Stimulated activated CD8-positive, alpha-beta memory T cell treated with anti-CD3 and anti-CD28 coated beads, Interleukin-4, amount 100 ng/mL, for 24 hours (primary cell): ENCODE measurements around the gene ABLIM3.

Source experiments
- DNase-seq: peaks from one replicate; pipeline ENCODE4 v3.0.0-alpha.2; 2020; ENCODE audit warnings: low read depth

The ABLIM3 gene

DNA sequence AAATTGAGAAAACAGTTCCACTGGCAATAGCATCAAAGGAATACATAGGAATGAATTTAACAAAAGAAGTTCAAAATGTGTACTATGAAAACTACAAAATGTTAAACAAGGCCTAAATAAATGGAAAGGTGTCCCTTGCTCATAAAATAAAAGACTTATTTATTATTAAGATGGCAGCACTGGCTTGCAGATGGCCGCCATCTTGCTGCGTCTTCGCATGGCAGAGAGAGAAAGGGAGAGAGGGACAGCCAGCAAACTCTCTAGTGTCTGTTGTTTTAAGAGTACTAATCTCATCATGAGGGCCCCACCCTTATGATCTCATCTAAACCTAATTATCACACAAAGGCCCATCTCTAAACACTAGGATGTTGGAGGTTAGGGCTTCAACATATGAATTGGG lies 47.1 kb downstream of the ABLIM3 start:
- DNase-seq, result no peak

DNA sequence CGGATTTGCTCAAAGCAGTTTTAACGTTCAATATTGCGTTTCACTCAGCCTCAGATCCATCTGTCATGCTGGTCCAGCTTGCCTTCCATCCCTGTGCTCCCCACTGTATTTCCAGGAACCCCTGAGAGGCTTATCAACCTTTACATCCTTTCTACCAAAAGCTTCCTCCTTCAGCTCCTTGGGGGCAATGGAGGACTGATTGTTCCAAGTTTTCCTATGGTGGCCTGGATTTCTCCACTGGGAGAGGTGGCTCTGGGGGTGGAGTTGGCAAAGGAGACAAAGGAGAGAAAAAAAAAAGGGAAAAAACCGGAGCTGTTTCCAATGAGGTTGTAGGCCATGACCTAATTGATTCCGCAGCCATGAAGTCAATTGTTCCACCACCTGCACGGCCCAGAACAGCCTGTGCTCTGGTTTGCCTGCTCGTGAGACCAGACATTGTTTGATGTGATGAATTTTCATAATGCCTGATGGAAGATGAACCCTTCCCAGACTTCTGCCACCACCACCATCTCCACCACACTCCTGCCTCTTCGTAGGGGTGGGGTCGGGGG lies 54.1 kb downstream of the ABLIM3 start:
- DNase-seq, result no peak

DNA sequence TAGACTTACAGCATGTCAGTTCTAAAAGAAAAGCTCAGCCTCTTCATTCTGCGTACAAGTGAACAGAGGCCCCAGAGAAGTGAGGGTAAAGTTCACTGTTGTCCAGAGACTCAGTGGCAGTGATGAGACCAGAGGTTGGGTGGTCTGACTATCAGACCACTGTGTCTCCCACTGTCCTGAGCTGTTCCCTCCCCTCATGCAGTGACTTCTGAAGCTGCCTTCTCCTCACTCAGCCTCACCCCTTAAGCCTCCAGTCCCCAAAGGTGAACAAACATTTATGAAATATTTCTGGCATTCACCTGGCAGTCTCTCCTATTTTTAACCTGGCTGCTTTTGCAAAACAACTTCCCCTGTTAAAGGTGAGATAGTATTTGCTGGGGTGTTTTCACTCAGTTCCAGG lies 54.7 kb downstream of the ABLIM3 start:
- DNase-seq, result no peak

DNA sequence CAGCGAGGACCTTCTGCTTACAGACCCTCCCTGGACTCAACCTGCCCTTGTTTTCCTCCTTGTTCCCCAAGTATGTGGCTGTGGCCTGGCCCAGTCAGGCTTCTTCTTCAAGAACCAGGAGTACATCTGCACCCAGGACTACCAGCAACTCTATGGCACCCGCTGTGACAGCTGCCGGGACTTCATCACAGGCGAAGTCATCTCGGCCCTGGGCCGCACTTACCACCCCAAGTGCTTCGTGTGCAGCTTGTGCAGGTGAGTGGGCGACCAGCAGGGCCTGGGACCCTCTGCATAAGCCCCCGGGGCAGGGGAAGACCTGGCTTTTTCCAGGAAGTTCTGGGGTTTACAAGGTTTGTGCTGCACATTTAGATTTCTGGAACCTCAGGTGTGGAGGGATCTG lies 56.9 kb downstream of the ABLIM3 start:
- DNase-seq, result no peak

DNA sequence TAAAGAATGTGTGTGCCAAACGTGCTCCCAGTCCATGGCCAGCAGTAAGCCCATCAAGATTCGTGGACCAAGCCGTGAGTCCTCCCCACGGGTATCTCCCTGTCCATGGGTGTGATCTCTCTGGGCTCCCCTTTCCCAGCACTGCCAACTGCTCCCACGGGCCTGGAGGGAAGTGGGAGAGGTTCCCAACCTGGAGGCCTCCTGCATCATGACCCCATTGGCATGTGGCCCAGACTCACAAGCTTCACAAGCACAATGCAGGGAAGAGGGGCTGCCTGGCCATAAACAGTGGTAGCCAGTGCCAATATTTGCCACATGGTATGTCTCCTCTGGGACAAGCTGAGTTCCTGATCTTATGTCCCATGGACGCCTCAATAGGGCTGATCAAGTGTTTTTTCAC lies 59.1 kb downstream of the ABLIM3 start:
- no peak for DNase-seq

DNA sequence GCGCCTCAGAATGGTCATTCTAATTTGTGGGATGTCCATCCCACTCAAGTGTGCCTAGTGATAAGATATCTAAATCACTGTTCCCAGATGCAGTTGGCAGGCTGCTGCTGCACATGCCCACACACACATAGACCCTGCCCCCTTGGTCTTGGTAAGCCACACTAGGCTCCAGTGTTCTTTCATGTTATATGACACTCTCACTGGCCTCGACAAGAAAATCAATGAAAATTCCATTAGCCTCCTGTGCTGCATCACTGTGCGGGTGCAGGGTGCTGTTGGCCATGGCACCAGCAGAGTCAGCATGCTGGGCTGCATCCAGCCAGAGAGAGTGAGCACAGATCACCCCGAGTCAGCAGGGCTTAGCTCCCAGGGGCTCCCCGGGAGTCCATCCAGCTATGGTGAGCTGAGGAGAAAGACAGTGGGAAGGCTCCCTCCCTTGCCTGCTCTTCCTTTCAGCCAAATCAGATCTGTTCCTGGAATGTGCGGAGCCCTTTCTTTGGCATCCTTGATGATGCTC lies 59.9 kb downstream of the ABLIM3 start:
- no peak for DNase-seq

DNA sequence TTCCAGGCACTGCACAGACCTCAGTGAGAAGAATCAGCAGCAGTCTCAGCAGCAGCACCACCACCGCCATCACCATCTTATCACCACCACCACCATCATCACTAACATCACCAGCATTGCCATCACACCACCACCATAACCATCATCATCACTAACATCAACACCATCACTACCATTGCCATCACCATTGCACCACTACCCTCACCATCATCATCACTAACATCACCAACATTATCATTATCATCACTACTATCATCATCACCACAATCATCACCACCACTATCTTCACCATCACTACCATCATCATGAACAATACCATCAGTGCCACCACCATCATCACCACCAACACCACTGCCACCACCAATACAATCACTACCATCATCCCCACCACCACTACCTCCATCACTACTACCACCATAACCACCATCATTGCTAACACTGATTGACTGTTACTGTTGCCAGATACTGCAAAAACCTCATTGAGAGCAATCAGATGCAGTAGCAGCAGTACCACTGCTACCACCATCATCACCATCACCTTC lies 61.7 kb downstream of the ABLIM3 start:
- no peak for DNase-seq

DNA sequence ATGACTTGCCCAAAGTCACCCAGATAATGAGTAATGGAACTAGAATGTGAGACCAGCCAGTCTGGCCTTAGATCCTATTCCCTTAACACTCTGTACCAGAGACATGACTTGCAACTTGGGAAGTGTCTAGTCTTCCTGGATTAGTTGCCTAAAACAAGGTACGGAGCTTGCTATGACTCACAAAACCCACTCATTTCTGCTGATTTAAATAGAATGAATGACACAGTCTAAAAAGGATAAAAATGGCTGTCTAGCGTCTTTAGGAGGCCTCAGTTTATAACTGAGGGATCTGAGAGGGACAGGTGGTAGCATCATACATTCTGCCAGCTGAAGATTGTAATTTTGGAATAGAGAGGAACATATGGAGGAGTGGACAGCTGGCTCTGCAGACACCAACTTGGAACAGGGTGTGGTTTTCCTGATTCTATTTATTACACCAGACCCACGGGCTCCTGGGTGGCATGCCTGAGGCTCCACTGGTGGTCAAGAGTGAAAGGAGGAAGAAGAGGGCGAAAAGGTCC lies 62.7 kb downstream of the ABLIM3 start:
- no peak for DNase-seq

DNA sequence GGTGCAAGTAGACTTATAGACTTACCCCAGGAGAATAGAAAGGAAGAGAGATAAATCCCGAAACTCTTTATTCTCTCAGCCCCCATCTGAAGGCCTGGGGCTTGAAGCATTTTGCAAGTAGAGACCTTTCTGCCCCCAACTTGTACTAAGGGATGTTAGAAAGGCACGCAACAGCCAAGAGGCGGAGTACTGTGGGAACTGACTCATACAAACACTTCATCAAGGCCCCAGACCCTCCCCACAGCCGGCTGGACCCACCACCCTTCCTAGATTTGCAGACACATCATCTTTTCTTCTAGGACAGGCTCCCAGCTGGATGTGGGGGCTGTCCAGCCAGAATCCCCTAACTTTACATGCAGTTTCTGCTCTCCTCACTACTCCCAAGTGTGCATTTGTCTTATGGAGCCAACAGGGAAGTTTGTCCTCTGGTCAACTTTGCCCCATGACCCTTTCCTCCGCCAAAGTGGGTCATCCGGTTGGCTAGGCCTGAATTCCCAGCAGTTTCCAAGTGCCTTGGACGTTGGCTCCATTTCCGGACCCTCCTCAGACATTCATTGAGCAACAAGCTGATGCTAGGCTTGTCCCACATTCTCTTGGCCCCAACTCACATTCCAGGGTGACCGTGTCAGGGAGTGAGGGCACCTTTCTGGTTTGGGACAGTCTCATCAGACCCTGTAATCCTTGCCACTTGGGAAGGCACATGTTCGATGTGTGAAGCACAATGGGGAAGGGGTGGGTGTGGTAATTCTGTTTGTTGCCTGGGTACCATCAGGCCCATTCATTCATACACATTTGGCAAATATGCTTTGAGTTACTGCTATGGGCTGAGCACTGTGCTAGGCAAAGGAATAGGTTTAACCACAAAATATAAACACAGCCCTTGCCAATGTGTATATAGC lies 64.6 kb downstream of the ABLIM3 start:
- no peak for DNase-seq

DNA sequence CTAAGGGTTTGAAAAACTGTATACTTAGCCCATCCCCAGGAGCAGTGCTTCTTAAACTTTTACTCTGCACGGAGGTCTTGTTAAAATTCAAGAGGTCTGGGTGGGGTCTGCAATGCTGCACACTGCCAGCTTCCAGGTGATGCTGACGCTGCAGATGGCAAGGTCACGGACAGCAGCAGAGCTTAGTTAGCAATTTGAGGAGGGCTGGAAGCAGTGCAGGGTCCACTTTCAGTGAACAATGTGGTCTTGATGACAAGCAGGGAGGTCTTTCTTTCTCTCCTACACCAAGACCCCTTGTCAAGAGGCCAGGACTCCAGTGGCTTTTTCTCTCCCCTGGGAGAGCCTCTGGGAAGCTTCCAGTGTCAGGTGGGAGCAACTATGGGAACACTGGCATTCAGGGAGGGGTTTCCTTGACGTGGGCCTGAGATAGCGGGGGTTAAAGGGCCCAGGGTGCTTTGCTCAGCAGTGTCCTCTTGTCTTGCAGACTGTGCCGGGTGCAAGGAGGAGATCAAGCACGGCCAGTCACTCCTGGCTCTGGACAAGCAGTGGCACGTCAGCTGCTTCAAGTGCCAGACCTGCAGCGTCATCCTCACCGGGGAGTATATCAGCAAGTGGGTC lies 65.3 kb downstream of the ABLIM3 start:
- DNase-seq, result no peak

DNA sequence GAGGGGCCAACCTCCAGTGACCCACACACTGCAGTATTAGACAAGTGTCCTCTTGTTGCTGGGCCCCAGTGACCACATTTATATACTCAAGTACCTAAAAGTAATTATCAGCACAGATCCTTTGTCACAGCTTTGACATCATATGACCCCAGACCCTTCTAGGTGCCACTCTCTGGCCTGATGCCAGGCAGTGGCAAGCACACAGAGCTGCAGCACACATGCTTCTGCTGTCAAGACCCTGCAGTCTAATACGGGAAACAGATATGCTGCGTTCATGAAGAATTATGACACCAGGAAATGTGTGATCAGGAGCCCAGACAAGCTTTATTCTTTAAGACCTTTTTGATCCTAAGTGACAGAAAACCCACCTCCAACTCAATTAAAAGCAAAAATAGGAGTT lies 66.5 kb downstream of the ABLIM3 start:
- no peak for DNase-seq

DNA sequence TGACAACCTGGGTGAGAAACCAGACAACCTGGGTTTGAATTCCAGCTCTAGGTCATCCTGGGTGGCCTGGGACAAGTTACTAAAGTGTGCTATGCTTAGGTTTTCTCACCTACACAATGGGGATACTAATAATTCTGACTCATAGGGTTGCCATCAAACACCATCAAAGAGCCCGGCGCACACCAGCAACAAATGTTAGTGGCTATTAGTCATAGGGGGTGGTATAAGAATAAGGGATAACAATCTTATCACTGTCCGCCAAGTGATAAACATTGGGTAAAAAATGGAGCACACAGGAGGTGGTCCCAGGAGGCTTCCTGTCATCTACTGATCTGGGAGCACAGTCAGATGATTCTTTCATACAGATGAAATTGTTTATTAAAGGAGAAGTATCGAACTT lies 68.9 kb downstream of the ABLIM3 start:
- no peak for DNase-seq

DNA sequence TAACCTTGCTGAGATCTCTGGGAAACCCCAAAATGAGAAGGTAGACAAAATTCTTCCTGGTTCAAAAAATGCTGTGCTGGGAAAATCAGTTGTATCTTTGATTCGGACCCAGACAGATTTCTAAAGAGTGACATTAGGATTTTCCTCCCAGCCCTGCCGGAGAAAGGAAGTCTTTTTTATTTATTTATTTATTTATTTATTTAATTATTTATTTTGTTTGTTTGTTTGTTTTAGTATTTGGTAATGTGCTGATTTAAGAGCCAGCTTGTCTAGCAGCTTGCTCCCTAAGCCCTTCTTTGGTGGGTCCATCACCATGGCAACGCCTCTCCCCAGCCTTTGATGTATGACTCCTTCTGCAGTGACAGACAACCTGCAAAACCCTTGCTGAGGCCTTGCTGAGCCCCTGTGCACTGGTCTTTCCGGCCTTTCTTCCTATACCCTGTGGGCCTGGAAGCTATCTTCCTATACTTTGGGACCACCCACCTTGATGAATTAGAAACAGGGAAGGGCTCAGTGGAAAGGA lies 69.7 kb downstream of the ABLIM3 start:
- DNase-seq, result no peak

DNA sequence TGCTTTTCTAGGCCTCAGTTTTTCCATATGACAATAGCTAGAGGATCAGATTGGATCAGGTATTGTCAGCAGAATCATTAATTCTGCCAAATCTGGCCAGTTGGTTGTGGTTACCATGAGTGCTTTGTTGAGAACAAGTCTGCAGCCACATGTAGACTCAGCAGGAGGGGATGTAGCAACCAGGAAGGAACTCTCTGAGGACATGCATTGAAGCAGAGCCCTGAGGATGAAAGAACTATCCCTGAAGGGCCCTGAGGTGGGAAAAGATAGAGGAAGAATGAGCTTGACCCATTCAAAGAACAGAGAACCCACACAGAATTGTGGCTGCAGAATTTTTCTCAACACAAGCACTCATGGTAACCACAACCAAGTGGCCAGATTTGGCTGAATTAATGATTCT lies 70.3 kb downstream of the ABLIM3 start:
- no peak for DNase-seq

DNA sequence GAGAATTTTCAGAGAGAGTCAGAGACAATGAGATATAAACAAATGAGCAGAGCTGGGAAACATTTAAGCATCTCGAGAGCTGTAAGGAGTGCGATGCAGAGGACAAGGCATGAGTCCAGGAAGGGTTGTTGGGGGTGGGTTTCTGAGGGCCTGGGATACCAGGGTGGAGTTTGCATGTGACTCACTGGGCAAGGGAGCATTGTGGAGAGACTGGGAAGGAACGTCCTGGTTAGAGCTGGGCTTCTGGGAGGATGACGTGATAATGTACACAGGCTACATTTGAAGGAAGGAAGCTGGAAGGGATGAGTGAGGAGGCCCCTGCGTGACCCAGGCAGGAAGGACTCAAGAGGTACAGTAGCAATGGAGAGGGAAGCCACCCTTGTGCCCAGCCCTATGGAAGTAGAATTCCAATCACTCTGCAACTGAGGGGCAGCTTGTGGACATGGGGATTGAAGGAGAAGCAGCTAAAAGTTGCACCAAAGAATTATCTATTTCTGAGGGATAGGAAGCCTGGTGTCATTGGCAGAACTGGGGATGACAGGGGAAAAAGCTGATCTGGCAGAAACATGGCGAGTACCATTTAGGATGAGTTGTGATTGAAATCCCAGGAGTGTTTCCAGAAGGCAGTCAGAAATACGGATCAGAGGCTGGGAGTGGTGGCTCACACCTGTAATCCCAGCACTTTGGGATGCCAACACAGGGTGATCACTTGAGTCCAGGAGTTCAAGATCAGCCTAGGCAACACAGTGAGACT lies 71.1 kb downstream of the ABLIM3 start:
- no peak for DNase-seq

DNA sequence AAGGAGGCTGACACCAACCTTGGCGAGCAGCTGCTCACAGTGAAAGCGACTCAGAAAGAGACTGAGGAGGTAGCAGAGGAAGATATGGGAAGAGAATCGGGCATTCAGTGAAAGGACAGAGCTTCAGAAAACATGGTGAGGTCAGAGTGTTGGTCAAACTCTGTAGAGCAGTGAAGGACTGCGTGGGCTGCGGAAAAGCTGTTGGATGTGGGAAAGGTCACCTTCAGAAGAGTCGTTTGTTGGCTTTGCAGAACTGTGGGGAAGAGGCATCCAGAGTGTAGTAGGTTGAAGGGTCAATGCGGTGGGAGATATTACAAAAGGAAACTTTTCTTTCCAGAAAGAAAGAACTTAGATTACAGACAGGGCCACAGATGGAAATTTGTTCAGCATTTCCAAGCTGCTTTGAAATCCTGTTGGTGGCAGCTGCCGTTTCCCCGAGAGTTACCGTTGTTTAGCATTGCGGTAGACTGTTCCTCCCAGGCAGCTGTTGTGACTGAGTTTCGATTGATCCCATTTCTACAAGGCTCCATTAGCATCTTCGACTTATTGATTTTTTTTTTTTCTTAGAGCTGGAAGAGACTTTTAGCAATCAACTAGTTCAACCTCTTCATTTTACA lies 72.1 kb downstream of the ABLIM3 start:
- no peak for DNase-seq

DNA sequence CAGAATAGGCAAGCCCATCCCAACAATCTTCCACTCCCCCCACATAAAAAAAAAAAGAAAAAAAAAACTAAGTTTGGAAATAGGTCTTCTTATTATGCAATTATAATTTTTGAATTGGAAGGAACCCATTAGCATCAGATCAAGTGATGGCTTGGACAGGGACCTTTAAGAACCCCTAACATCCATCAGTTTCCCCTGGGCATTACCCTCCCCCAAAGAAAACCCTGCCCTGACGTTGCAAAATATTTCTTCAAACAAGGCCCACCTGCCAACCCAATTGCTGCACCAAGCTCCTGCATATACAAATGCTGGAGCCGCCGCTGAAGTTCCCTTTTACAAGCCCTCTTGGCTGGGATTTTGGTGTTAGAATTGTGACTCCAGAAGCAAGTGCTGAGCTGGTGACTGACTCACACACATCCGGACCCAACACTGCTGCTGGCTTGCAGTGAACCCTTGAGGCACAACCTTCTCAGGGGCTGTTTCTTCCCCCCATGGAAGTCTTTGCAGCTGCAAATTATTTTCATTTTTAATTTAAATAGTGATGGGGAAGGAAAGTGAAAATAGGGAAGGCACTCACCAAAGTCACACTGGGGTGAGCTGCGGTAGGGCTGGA lies 74.3 kb downstream of the ABLIM3 start:
- no peak for DNase-seq

DNA sequence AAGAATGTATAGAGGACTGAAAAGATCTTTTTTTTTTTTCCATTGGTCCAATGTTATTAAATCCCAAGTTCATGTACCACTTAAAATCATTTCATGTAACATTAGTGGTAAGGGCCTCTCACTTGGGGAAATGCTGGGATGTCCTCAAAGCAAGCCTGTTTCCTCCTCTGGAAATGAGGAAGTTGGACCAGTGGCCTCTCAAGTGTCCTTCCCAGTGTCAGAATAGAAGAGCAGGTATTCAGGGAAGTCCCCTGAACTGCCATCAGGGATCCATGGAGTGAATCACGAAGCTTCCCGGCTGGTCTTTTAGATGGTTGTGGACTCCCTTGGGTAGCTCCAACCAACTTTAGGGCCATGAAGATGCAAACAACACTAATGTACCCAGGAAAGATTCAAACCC lies 75.2 kb downstream of the ABLIM3 start:
- no peak for DNase-seq

DNA sequence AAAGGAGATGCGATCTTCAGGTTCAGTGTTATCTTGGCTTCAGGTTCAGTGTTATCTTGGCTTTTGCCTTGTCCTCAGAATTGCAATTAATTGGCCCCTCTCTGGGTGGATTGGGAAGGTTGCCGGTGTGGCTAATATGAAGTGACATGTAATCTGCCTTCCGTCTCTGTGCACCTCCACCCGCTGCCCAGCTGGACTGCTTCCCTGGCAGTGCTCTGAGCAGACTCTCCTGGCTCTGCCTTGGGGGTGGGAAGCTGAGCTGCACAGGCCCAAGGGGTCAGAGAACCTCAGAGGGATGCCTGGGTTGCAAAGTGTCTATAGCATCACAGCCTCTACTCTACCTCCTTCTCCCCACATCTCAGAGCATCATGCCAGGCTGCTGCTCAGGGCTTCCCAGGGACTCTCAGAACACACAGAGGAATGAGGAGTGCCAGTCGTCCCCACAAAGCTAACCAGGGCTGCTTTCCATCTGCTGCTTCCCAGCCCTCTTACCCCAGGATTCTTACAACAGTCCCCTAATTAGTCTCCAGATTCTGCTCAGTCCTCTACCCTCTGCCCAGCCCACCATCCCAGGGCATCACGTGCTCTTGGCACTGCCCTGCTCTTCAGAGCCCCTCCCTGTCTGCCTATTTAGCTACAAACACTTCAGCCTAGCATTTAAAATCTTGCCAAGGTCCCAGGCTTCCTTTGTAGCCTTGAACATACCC lies 76.0 kb downstream of the ABLIM3 start:
- no peak for DNase-seq

DNA sequence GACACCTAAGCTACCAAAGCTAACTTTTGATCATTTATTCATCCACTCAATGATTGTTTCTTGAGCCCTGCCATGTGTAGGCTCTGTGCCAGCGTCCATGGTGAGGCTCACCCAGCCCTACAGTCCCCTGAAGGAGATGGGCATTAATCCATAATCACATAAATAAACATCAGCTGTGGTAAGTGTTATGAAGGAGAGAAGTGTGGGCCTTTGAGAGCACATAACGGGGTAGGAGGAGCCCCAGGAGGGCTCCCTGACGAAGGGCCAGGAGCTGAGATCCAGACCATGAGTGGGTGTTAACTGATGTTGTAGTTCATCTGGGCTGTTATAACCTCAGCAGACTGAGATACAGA lies 76.5 kb downstream of the ABLIM3 start:
- DNase-seq, result no peak
